K562 (cell line): ENCODE results near the gene SKAP1. TPM values are rescaled to one million over a fixed set of nuclear protein-coding genes. Genes with fewer than 3 reads are reported as not detected.

Source experiments
- ATAC-seq: fragments of 200-7000 bp; cut with Tn5 transposase; 3 replicates; pipeline ENCODE4 v1.9.1; 2020; ENCODE audit warnings: moderate library complexity
- BruUV-seq: library from RNA; stranded (reverse); fragments of 400-500 nt; replicated peaks from 2 replicates; lab custom pipeline; 2021; lab: Mats Ljungman, UMichigan
- CTCF ChIA-PET: fragments of 300-600 bp; formaldehyde crosslinking; extraction: SDS; loops from one replicate; lab custom pipeline; 2021; ENCODE audit warnings: low intra/inter-chr PET ratio; lab: Yijun Ruan, JAX
- POLR2A ChIA-PET: fragments of 300-600, 350-650 bp; sonication (Branson Sonifier 250); formaldehyde crosslinking; extraction: SDS; loops from one replicate; lab custom pipeline; 2021; ENCODE audit warnings: antibody characterized with exemption, inconsistent platforms; lab: Yijun Ruan, JAX
- DNase-seq, 4 experiments: peaks; one replicate each; pipeline versions ENCODE4 v3.0.0 to v3.0.0-alpha.2; 2011 to 2018; ENCODE audit warnings: low spot score in 3 of 4, mixed read lengths in 3 of 4; ENCODE audit errors: extremely low read depth in 1 of 4
- FAIRE-seq: peaks from 2 replicates; lab custom pipeline; 2011; peaks lifted over from hg19 to GRCh38; lab: Jason Lieb, UNC
- H2AFZ ChIP-seq: 2 replicates; pipeline ENCODE4 v1.6.0; 2011; ENCODE audit warnings: low read depth, low read length, control low read depth, inconsistent platforms
- H3K27ac ChIP-seq: fragments of 200-600 bp; 3 replicates; pipeline ENCODE4 v1.8.0; 2011; ENCODE audit warnings: low read depth, mild to moderate bottlenecking, control low read depth, inconsistent platforms, low read length, moderate library complexity, mixed read lengths; ENCODE audit errors: extremely low read depth
- H3K27me3 ChIP-seq, 2 experiments: fragments of 300-600 bp in 1 of 2; 2 replicates in 1 of 2; 3 replicates in 1 of 2; pipeline versions ENCODE4 v1.6.0 to v1.8.0; 2011; ENCODE audit warnings: inconsistent platforms in 2 of 2, low read length in 2 of 2, mild to moderate bottlenecking in 1 of 2, mixed read lengths in 1 of 2, moderate library complexity in 1 of 2; ENCODE audit not compliant: control insufficient read depth in 2 of 2, insufficient read depth in 2 of 2
- H3K36me3 ChIP-seq: fragments of 300-600 bp; 3 replicates; pipeline ENCODE4 v1.8.0; 2011; ENCODE audit warnings: mild to moderate bottlenecking, low read length, inconsistent platforms; ENCODE audit not compliant: control insufficient read depth, insufficient read depth
- H3K4me1 ChIP-seq, 2 experiments: fragments of 200-600 bp in 1 of 2; replicated peaks in 1 of 2; 2 replicates in 1 of 2; 3 replicates in 1 of 2; pipeline versions ENCODE4 v1.5.1 to v1.8.0; 2011; ENCODE audit warnings: inconsistent platforms in 2 of 2, low read length in 2 of 2, mild to moderate bottlenecking in 1 of 2, mixed read lengths in 1 of 2, moderate library complexity in 1 of 2; ENCODE audit not compliant: control insufficient read depth in 2 of 2, insufficient read depth in 2 of 2
- H3K4me2 ChIP-seq: 2 replicates; pipeline ENCODE4 v1.6.1; 2011; ENCODE audit warnings: low read length, control low read depth, inconsistent platforms, mixed read lengths; ENCODE audit not compliant: insufficient read depth
- H3K4me3 ChIP-seq: fragments of 200-600 bp; sonication (generic), shearing (Covaris generic); 2 replicates; pipeline ENCODE4 v1.5.1; 2016; ENCODE audit warnings: control low read depth, inconsistent platforms
- H3K79me2 ChIP-seq: fragments of 200-600 bp; 3 replicates; pipeline ENCODE4 v1.8.0; 2011; ENCODE audit warnings: low read length, inconsistent platforms; ENCODE audit not compliant: control insufficient read depth, insufficient read depth
- H3K9ac ChIP-seq, 2 experiments: 2 replicates each; pipeline versions ENCODE4 v1.6.0 to v1.6.1; 2011; ENCODE audit warnings: low read depth in 2 of 2, low read length in 2 of 2, control low read depth in 1 of 2, inconsistent platforms in 1 of 2, mild to moderate bottlenecking in 1 of 2, mixed read lengths in 1 of 2; ENCODE audit not compliant: insufficient read depth in 1 of 2
- H3K9me1 ChIP-seq: one replicate; pipeline ENCODE4 v1.6.0; 2011; ENCODE audit warnings: inconsistent platforms, mild to moderate bottlenecking, low read length, moderate library complexity; ENCODE audit not compliant: control insufficient read depth, insufficient read depth
- H3K9me3 ChIP-seq: replicated peaks from 2 replicates; pipeline ENCODE4 v1.5.1; 2011; ENCODE audit warnings: low read depth, low read length, inconsistent platforms; ENCODE audit not compliant: control insufficient read depth, insufficient read depth
- H4K20me1 ChIP-seq: replicated peaks from 2 replicates; pipeline ENCODE4 v1.6.1; 2011; ENCODE audit warnings: low read length, inconsistent platforms, mixed read lengths; ENCODE audit not compliant: control insufficient read depth, insufficient read depth
- CEBPB ChIP-seq: fragments of 450-650 bp; IDR thresholded peaks from 2 replicates; pipeline ENCODE4 v1.6.1; 2016; ENCODE audit warnings: missing genetic modification characterization, missing compliant biosample characterization
- FOSL1 ChIP-seq: fragments of 200-800 bp; sonication (Bioruptor generic); conservative IDR thresholded peaks from 2 replicates; pipeline ENCODE4 v1.6.1; 2016; ENCODE audit warnings: missing genetic modification characterization, missing compliant biosample characterization
- NRF1 ChIP-seq, 2 experiments: fragments of 450-650 bp; IDR thresholded peaks in 1 of 2; conservative IDR thresholded peaks in 1 of 2; 2 replicates each; pipeline ENCODE4 v1.6.1; 2014; ENCODE audit warnings: mild to moderate bottlenecking in 2 of 2
- SPI1 ChIP-seq: IDR thresholded peaks from 2 replicates; pipeline ENCODE4 v1.6.1; 2011; ENCODE audit warnings: low read depth, low read length, control low read depth, borderline replicate concordance
- ZNF146 ChIP-seq: IDR thresholded peaks from one replicate; pipeline ENCODE4 v1.6.1; 2018; ENCODE audit warnings: missing compliant biosample characterization; ENCODE audit not compliant: unreplicated experiment
- ZNF586 ChIP-seq: fragments of 450-650 bp; formaldehyde crosslinking; conservative IDR thresholded peaks from 2 replicates; pipeline ENCODE4 v1.4.0; 2020; ENCODE audit warnings: mild to moderate bottlenecking, moderate library complexity
- ZNF699 ChIP-seq: fragments of 250-450 bp; sonication (Bioruptor Pico); IDR thresholded peaks from 2 replicates; pipeline ENCODE4 v1.8.0; 2021; ENCODE audit warnings: mild to moderate bottlenecking, moderate library complexity; ENCODE audit not compliant: insufficient replicate concordance
- WGBS: fragments of 100-300 bp; shearing (Covaris generic); methylation state at CpG from one replicate; pipeline ENCODE4 v1.1.6; 2016; ENCODE audit warnings: low coverage, mixed read lengths; ENCODE audit not compliant: insufficient coverage; ENCODE audit errors: missing lambda C conversion rate; 5-methylcytosine and 5-hydroxymethylcytosine counted together
- in situ Hi-C: fragments of 300-500 bp; cut with MboI; formaldehyde crosslinking; loops from 4 replicates; pipeline ENCODE4 v1.15.0; 2018; ENCODE audit warnings: inconsistent platforms, mixed read lengths
- intact Hi-C: fragments of 100-400 bp; cut with micrococcal nuclease; formaldehyde crosslinking; loops from 2 replicates; pipeline ENCODE4 v1.14.2; 2022
- polyA plus RNA-seq, 8 experiments: library from polyadenylated mRNA; depleted of rRNA in 4 of 8; stranded (reverse) in 5 of 8; unstranded in 3 of 8; fragments of >200 nt; fragmentation: Nextera tagmentation in 2 of 8; fragmentation: Illumina TruSeq in 1 of 8; extraction: Ambion mirVana in 2 of 8; extraction: Trizol in 1 of 8; gene quantifications; 2 replicates each; pipeline versions ENCODE4 v1.2.1 to v1.2.3, GENCODE V29; 2011 to 2014; ENCODE audit warnings: inconsistent platforms in 1 of 8, missing spikeins in 1 of 8
- total RNA-seq, 7 experiments: library from RNA; depleted of rRNA in 6 of 7; stranded (reverse); fragments of >200 nt in 6 of 7; fragmentation: Illumina TruSeq in 2 of 7; extraction: Trizol in 2 of 7; gene quantifications; 2 replicates each; pipeline versions ENCODE4 v1.2.1 to v1.2.3, GENCODE V29; 2011 to 2021; ENCODE audit warnings: low replicate concordance in 1 of 7
- TF ChIP-seq, protein P1 (sequence below): sonication (generic); formaldehyde crosslinking; IDR thresholded peaks from 2 replicates; pipeline ENCODE4 v1.4.0; 2020; ENCODE audit warnings: mild to moderate bottlenecking, missing genetic modification reagents
- TF ChIP-seq, protein P2 (sequence below): sonication (generic); formaldehyde crosslinking; IDR thresholded peaks from 2 replicates; pipeline ENCODE4 v1.9.0; 2022; ENCODE audit warnings: mild to moderate bottlenecking, missing genetic modification reagents

Gene SKAP1
- total and polyA plus RNA-seq, 9 of the 15 experiments (the other 6 are each of a cell fraction or from before 2014, with no cell fraction given), result 0.06 to 0.80 (median 0.10) TPM; not detected in 4

DNA sequence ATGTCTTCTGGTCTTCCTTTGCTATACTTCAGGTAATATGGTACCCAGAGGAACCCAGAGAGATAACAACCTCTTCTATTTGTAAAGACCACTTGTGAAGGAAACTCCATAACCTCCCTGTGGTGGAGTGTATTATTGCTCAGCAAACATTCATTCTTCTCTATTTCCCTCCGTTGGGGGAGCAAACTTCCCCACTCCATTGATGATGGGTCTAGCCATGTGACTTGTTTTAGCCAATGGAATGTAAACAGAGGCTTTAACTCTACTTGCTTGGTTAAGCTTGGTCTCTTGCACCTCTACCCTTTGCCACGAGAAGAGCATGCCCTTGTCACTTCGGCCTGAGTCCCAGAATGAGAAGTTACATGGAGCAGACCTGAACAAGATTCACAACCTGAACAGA lies 30.0 kb upstream of the SKAP1 start (continued):
- TF ChIP-seq, protein P1, sequence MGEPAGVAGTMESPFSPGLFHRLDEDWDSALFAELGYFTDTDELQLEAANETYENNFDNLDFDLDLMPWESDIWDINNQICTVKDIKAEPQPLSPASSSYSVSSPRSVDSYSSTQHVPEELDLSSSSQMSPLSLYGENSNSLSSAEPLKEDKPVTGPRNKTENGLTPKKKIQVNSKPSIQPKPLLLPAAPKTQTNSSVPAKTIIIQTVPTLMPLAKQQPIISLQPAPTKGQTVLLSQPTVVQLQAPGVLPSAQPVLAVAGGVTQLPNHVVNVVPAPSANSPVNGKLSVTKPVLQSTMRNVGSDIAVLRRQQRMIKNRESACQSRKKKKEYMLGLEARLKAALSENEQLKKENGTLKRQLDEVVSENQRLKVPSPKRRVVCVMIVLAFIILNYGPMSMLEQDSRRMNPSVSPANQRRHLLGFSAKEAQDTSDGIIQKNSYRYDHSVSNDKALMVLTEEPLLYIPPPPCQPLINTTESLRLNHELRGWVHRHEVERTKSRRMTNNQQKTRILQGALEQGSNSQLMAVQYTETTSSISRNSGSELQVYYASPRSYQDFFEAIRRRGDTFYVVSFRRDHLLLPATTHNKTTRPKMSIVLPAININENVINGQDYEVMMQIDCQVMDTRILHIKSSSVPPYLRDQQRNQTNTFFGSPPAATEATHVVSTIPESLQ (CRISPR knock-in tag), result no peak
- TF ChIP-seq, protein P2, sequence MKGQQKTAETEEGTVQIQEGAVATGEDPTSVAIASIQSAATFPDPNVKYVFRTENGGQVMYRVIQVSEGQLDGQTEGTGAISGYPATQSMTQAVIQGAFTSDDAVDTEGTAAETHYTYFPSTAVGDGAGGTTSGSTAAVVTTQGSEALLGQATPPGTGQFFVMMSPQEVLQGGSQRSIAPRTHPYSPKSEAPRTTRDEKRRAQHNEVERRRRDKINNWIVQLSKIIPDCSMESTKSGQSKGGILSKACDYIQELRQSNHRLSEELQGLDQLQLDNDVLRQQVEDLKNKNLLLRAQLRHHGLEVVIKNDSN (CRISPR knock-in tag), result peak; percentile 79
- TF ChIP-seq FOSL1 (tag) (no peak), SPI1 (no peak)

DNA sequence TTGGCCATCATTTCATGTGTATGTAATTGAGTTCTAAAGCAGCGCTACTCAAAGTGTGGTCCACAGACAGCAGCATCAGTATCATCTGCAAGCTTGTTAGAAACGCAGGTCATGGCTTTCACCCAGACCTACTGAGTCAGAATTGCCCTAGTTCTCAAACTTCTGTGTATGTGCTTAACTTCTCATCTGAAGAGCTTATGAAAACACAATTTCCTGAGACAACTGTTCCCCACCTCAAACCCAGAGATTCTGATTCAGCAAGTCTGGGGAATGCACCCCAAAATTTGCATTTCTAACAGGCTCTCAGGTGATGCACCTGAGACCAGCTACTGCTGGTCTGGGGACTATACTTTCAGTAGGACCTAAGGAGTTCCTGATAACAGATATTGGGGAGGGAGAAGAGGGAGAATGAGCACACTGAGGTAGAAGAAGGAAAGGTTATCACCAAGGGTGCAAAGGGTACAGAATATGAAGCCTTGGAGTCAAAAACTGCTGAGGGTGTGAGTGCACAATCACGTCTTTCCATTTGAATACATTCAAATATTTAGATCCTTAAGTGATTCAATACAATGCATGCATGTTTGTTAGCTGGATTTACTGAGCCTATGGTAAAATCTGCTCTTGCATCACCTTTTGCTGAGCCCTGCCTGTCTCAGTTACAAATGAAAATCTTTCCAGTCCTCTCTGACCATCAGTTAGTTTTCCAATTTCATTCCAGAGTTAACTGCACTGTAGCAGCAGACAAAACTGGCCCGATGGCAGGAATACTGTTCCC lies 29.2 kb upstream of the SKAP1 start:
- H3K27me3 ChIP-seq, result no peaks in the 10 kb centered on the region
- H4K20me1 ChIP-seq, result no peaks in the 10 kb centered on the region
- BruUV-seq, result no TSS peak
- H3K4me1 ChIP-seq, result peaks cover 3 to 18% of the 10 kb centered on the region in 2 experiments; a peak in 4 of 5 replicates
- no peaks in the 10 kb centered on the region for H3K9me3 ChIP-seq
- in situ Hi-C loops, result no loop called here
- TF ChIP-seq CEBPB (tag), result peak; percentile 11; the same call in 1 of the 2 replicates
- TF ChIP-seq ZNF586, result no peak
- TF ChIP-seq ZNF699 (CRISPR knock-in tag), result no peak
- no peak for TF ChIP-seq ZNF146 (CRISPR knock-in tag)
- TF ChIP-seq NRF1 (conservative IDR thresholded peaks at IDR 0.05 in 1 of 2, IDR thresholded peaks at IDR 0.05 in 1 of 2), result no peak
- FAIRE-seq, result no peak
- H3K9me1 ChIP-seq, result no peaks in the 10 kb centered on the region
- no peaks in the 10 kb centered on the region for H3K36me3 ChIP-seq
- DNase-seq, result no peak
- no peak overlapping the region for H3K4me2 ChIP-seq
- no peaks in the 10 kb centered on the region for H3K79me2 ChIP-seq
- intact Hi-C loops, result no loop called here
- no peak overlapping the region for H3K4me3 ChIP-seq
- ChIA-PET CTCF (no interaction called here), POLR2A (no interaction called here)
- no peak for ATAC-seq
- H3K9ac ChIP-seq, result no peak overlapping the region
- H3K27ac ChIP-seq, result no peak overlapping the region
- H2AFZ ChIP-seq, result no peak overlapping the region
- 11% methylated on average over 4 of the region's 4 CpGs for WGBS
